T-cell (primary cell): ENCODE results near the gene ABCB1. TPM values are rescaled to one million over a fixed set of nuclear protein-coding genes. Genes with fewer than 3 reads are reported as not detected.
A peak's percentile ranks its signal among the peaks of the same experiment; 100 is the strongest.
"Not testable (repeated sequence)": the region's sequence is repeated elsewhere in the genome, so short reads cannot be mapped to it uniquely, and the experiment has no call there.

Experiments
- ATAC-seq, 4 experiments: fragments of 200-7000 bp in 3 of 4; fragments of 150-1000 bp in 1 of 4; cut with Tn5 transposase; replicated peaks in 1 of 4; 1 replicate in 3 of 4; 2 replicates in 1 of 4; pipeline ENCODE4 v1.10.0; 2021; ENCODE audit warnings: moderate library complexity in 3 of 4, mild to moderate bottlenecking in 2 of 4, moderate number of reproducible peaks in 1 of 4
- CTCF ChIA-PET, 2 donors: fragments of 300-600 bp; sonication (Branson Sonifier 250); formaldehyde crosslinking; loops; one replicate each; lab custom pipeline; 2022; ENCODE audit warnings: antibody characterized with exemption in 2 of 2; lab: Charles Lee
- POLR2A ChIA-PET, 2 donors: fragments of 300-600 bp; sonication (Branson Sonifier 250); formaldehyde crosslinking; loops; one replicate each; lab custom pipeline; 2022; ENCODE audit warnings: antibody characterized with exemption in 2 of 2; lab: Charles Lee
- DNase-seq, 35 experiments: peaks; one replicate each; pipeline versions ENCODE4 v3.0.0 to v3.0.0-alpha.2; 2013 to 2023
- H3K27ac ChIP-seq: one replicate; pipeline ENCODE4 v1.5.1; 2013; ENCODE audit warnings: low read length
- H3K27me3 ChIP-seq, 2 experiments: replicated peaks in 1 of 2; 1 replicate in 1 of 2; 2 replicates in 1 of 2; pipeline versions ENCODE4 v1.6.1 to v1.7.0; 2013; ENCODE audit warnings: low read length in 1 of 2, mixed read lengths in 1 of 2; ENCODE audit not compliant: control insufficient read depth in 2 of 2, insufficient read depth in 2 of 2; ENCODE audit errors: extremely low read depth in 1 of 2
- H3K36me3 ChIP-seq, 2 donors: 1 replicate in 1 of 2; 2 replicates in 1 of 2; pipeline versions ENCODE4 v1.6.1 to v1.7.0; 2013; ENCODE audit warnings: low read length in 1 of 2; ENCODE audit not compliant: control insufficient read depth in 2 of 2, insufficient read depth in 1 of 2; ENCODE audit errors: extremely low read depth in 1 of 2
- H3K4me1 ChIP-seq, 2 experiments: 1 replicate in 1 of 2; 2 replicates in 1 of 2; pipeline versions ENCODE4 v1.6.1 to v1.7.0; 2013; ENCODE audit warnings: low read length in 2 of 2, mixed read lengths in 1 of 2; ENCODE audit not compliant: insufficient read depth in 2 of 2, control insufficient read depth in 1 of 2; ENCODE audit errors: extremely low read depth in 1 of 2
- H3K4me3 ChIP-seq, 2 donors: 1 replicate in 1 of 2; 2 replicates in 1 of 2; pipeline versions ENCODE4 v1.5.1 to v1.7.0; 2013; ENCODE audit warnings: mild to moderate bottlenecking in 2 of 2, low read length in 1 of 2, moderate library complexity in 1 of 2; ENCODE audit not compliant: control insufficient read depth in 1 of 2; ENCODE audit errors: extremely low read depth in 1 of 2
- H3K9me3 ChIP-seq: 2 replicates; pipeline ENCODE4 v1.7.0; 2013
- H3K27ac Mint-ChIP-seq, 2 donors: one replicate each; pipeline ENCODE4 v1.8.0; 2020 to 2021; ENCODE audit warnings: mild to moderate bottlenecking in 2 of 2, mixed read lengths in 2 of 2
- H3K27me3 Mint-ChIP-seq, 2 donors: one replicate each; pipeline ENCODE4 v1.8.0; 2021 to 2022; ENCODE audit warnings: mixed read lengths in 2 of 2
- H3K36me3 Mint-ChIP-seq: one replicate; pipeline ENCODE4 v1.8.0; 2021; ENCODE audit warnings: mixed read lengths
- H3K4me1 Mint-ChIP-seq, 3 donors: one replicate each; pipeline ENCODE4 v1.8.0; 2020 to 2022; ENCODE audit warnings: mixed read lengths in 3 of 3, mild to moderate bottlenecking in 1 of 3
- H3K4me3 Mint-ChIP-seq, 3 donors: one replicate each; pipeline ENCODE4 v1.8.0; 2020 to 2022; ENCODE audit warnings: mild to moderate bottlenecking in 3 of 3, mixed read lengths in 3 of 3, moderate library complexity in 3 of 3
- H3K9me3 Mint-ChIP-seq, 3 donors: one replicate each; pipeline ENCODE4 v1.8.0; 2020 to 2022; ENCODE audit warnings: mixed read lengths in 3 of 3
- whole genome bisulfite sequencing: methylation state at CpG from one replicate; pipeline ENCODE4 v1.1.5; 2013; ENCODE audit warnings: missing lambda C conversion rate; ENCODE audit not compliant: insufficient coverage; 5-methylcytosine and 5-hydroxymethylcytosine counted together
- total RNA-seq, 35 experiments: library from RNA in 6 of 35; stranded (reverse) in 6 of 35; fragments of 120-200 nt in 1 of 35; gene quantifications; one replicate each; pipeline versions ENCODE4 v1.2.1 to v1.2.4 and lab custom pipeline; 2013 to 2026

The ABCB1 gene
- total RNA-seq, 5 donors from 2014 or later (not counting 1 experiment from before 2014, with no cell fraction given) = 12.8 to 46.4 (median 25.2) TPM

GRCh38 chr7:87574630-87575029 is 26.1 kb downstream of the ABCB1 start:
- CTCF ChIA-PET = interaction anchor here in 1 of 2 donors (0.5 kb wide), 1 partner anchor 670 kb away, joined by 11 read pairs; no protein-coding TSS in a partner anchor
- POLR2A ChIA-PET = no interaction called here
- no peak overlapping the region for H3K4me3 ChIP-seq
- no peaks in the 10 kb centered on the region for H3K9me3 ChIP-seq
- no CpG with 5 or more reads among the region's 2 CpGs for WGBS
- H3K9me3 Mint-ChIP-seq = peaks cover 0 to 3% (median 0%) of the 10 kb centered on the region in 3 donors
- peaks cover 0 to 3% of the 10 kb centered on the region in 2 donors for H3K27me3 Mint-ChIP-seq
- ATAC-seq (no peak), DNase-seq (no peak)
- H3K27ac ChIP-seq = no peak overlapping the region
- no peaks in the 10 kb centered on the region for H3K36me3 ChIP-seq
- no peaks in the 10 kb centered on the region for H3K36me3 Mint-ChIP-seq
- H3K4me1 ChIP-seq = no peaks in the 10 kb centered on the region
- H3K4me1 Mint-ChIP-seq = peaks cover 2 to 14% (median 6%) of the 10 kb centered on the region in 3 donors
- no peak overlapping the region for H3K4me3 Mint-ChIP-seq
- no peak overlapping the region for H3K27ac Mint-ChIP-seq
- no peaks in the 10 kb centered on the region for H3K27me3 ChIP-seq

GRCh38 chr7:87572513-87572912 is 28.2 kb downstream of the ABCB1 start:
- H3K27me3 Mint-ChIP-seq, POLR2A ChIA-PET: not testable (repeated sequence)
- WGBS = no CpG with 5 or more reads among the region's 1 CpG

GRCh38 chr7:87570178-87570577 is 30.5 kb downstream of the ABCB1 start:
- ChIA-PET CTCF (no interaction called here), POLR2A (no interaction called here)
- Mint-ChIP-seq H3K27ac (no peak overlapping the region), H3K36me3 (peaks cover 7% of the 10 kb centered on the region), H3K4me1 (peaks cover 2 to 11% (median 6%) of the 10 kb centered on the region in 3 donors), H3K4me3 (no peak overlapping the region), H3K27me3 (peaks cover 0 to 3% of the 10 kb centered on the region in 2 donors), H3K9me3 (peaks cover 0 to 3% (median 0%) of the 10 kb centered on the region in 3 donors)
- Histone ChIP-seq H3K4me3 (no peak overlapping the region), H3K27ac (no peak overlapping the region), H3K36me3 (no peaks in the 10 kb centered on the region), H3K27me3 (no peaks in the 10 kb centered on the region), H3K4me1 (no peaks in the 10 kb centered on the region), H3K9me3 (no peaks in the 10 kb centered on the region)
- no CpG with 5 or more reads among the region's 1 CpG for WGBS
- ATAC-seq = no peak
- DNase-seq = no peak

More at GRCh38 chr7:87572513-87572912, 28.2 kb downstream of the ABCB1 start:
- DNase-seq, H3K27me3 ChIP-seq, H3K36me3 Mint-ChIP-seq, H3K27ac Mint-ChIP-seq, H3K36me3 ChIP-seq, H3K9me3 Mint-ChIP-seq, H3K4me3 Mint-ChIP-seq, H3K27ac ChIP-seq, H3K4me1 ChIP-seq, H3K9me3 ChIP-seq, CTCF ChIA-PET, H3K4me3 ChIP-seq, ATAC-seq: not testable (repeated sequence)
- peaks cover 2 to 14% (median 6%) of the 10 kb centered on the region in 3 donors for H3K4me1 Mint-ChIP-seq

DNA sequence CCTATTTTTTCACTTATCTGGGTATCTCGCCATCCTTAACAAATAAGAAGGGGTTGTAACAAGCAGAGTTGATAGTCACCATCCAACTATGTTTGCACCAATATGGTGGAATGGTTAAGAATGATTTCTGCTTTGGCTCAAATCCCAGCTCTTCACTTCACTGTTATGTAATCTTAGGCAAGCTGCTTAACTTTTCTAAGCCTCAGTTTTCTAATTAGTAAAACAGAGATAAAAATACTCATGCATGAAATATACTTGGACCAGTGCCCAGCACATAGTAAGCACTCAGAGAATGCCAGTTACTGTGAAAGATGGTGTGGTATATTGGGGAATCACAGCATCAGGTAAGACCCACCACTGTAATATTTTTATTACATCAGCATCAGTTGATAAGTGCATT is 33.6 kb downstream of the ABCB1 start:
- H3K4me3 ChIP-seq = no peak overlapping the region
- ATAC-seq (no peak), DNase-seq (no peak)
- peak overlapping the region in 1 of 2 donors; percentile 1 for H3K27ac Mint-ChIP-seq
- ChIA-PET POLR2A (no interaction called here), CTCF (interaction anchor here in 1 of 2 donors (0.6 kb wide), 1 partner anchor 72 kb away, joined by 6 read pairs; no protein-coding TSS in a partner anchor)
- H3K4me3 Mint-ChIP-seq = no peak overlapping the region
- peaks cover 4 to 12% (median 12%) of the 10 kb centered on the region in 3 donors for H3K4me1 Mint-ChIP-seq
- no CpG with 5 or more reads among the region's 1 CpG for WGBS
- H3K4me1 ChIP-seq = peaks cover 0 to 3% of the 10 kb centered on the region in 2 experiments
- no peaks in the 10 kb centered on the region for H3K9me3 Mint-ChIP-seq
- peaks cover 0 to 3% of the 10 kb centered on the region in 2 donors for H3K36me3 ChIP-seq
- H3K27me3 Mint-ChIP-seq = peaks cover 0 to 2% of the 10 kb centered on the region in 2 donors
- peaks cover 7% of the 10 kb centered on the region for H3K36me3 Mint-ChIP-seq
- H3K27ac ChIP-seq = no peak overlapping the region
- no peaks in the 10 kb centered on the region for H3K9me3 ChIP-seq
- H3K27me3 ChIP-seq = no peaks in the 10 kb centered on the region

DNA sequence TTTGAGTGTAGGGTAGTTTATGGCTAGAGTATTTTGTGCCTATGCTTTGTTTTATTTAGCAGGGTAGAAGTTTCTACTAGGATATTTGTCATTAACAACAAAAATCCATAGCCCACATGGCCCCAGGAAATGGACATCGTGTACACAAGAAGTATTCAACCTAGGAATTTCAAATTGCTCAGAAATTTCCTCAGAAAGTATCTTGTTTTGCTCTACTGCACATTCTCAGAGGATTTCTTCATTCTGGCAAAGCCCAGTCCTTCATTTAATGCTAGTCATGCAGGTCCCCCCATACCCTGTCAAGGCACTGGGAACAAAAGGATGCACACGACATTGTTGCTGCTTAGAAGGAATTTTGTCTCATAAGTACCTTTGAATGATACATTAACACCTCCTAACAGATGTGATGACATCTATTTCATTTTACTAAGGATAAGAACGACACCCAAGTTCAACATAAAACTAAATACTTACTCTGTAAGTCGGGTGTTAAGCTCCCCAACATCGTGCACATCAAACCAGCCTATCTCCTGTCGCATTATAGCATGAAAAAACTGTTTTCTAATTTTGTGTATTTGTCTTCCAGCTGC is 34.3 kb downstream of the ABCB1 start:
- H3K36me3 Mint-ChIP-seq = peaks cover 9% of the 10 kb centered on the region
- CTCF ChIA-PET = interaction anchor here in 1 of 2 donors (0.6 kb wide), 1 partner anchor 73 kb away, joined by 6 read pairs; no protein-coding TSS in a partner anchor
- Histone ChIP-seq H3K9me3 (no peaks in the 10 kb centered on the region), H3K4me1 (peaks cover 0 to 3% of the 10 kb centered on the region in 2 experiments), H3K4me3 (no peak overlapping the region), H3K27ac (no peak overlapping the region), H3K27me3 (no peaks in the 10 kb centered on the region), H3K36me3 (peaks cover 0 to 3% of the 10 kb centered on the region in 2 donors)
- peaks cover 4 to 12% (median 8%) of the 10 kb centered on the region in 3 donors for H3K4me1 Mint-ChIP-seq
- no peak overlapping the region for H3K4me3 Mint-ChIP-seq
- H3K27me3 Mint-ChIP-seq = peaks cover 0 to 2% of the 10 kb centered on the region in 2 donors
- ATAC-seq = no peak
- H3K9me3 Mint-ChIP-seq = no peaks in the 10 kb centered on the region
- DNase-seq = no peak
- POLR2A ChIA-PET = interaction anchor here in 1 of 2 donors (0.6 kb wide), 2 partner anchors 58 to 416 kb away, joined by 4 read pairs; no protein-coding TSS in a partner anchor
- WGBS = 83% methylated on average over 5 of the region's 6 CpGs
- no peak overlapping the region for H3K27ac Mint-ChIP-seq

GRCh38 chr7:87565877-87566276 is 34.8 kb downstream of the ABCB1 start:
- Mint-ChIP-seq H3K9me3 (no peaks in the 10 kb centered on the region), H3K4me3 (no peak overlapping the region), H3K4me1 (peaks cover 4 to 7% (median 5%) of the 10 kb centered on the region in 3 donors), H3K36me3 (peaks cover 9% of the 10 kb centered on the region), H3K27me3 (peaks cover 0 to 2% of the 10 kb centered on the region in 2 donors), H3K27ac (no peak overlapping the region)
- ATAC-seq = no peak
- no peaks in the 10 kb centered on the region for H3K27me3 ChIP-seq
- ChIA-PET POLR2A (interaction anchor here in 1 of 2 donors (0.6 kb wide), 2 partner anchors 59 to 415 kb away, joined by 4 read pairs; no protein-coding TSS in a partner anchor), CTCF (interaction anchor here (0.7 to 1.2 kb wide), 2 partner anchors 34 to 73 kb away, joined by 4 to 5 read pairs; partner anchors contain the start of gene ABCB1 (in 1 of the 2))
- peaks cover 0 to 3% of the 10 kb centered on the region in 2 experiments for H3K4me1 ChIP-seq
- H3K9me3 ChIP-seq = no peaks in the 10 kb centered on the region
- WGBS = no CpG with 5 or more reads among the region's 3 CpGs
- DNase-seq = no peak
- no peak overlapping the region for H3K27ac ChIP-seq
- H3K36me3 ChIP-seq = peaks cover 0 to 3% of the 10 kb centered on the region in 2 donors
- no peak overlapping the region for H3K4me3 ChIP-seq
